Common myeloid progenitor, CD34-positive (primary cell): ENCODE measurements around the gene CDO1. TPM values are rescaled to one million over a fixed set of nuclear protein-coding genes. Genes with fewer than 3 reads are reported as not detected.

Experiments
- CTCF ChIA-PET: fragments of 350-600 bp; sonication (Branson Sonifier 250); formaldehyde crosslinking; loops from one replicate; lab custom pipeline; 2021; ENCODE audit warnings: antibody characterized with exemption; lab: Charles Lee
- POLR2A ChIA-PET: fragments of 350-600 bp; sonication (Branson Sonifier 250); formaldehyde crosslinking; loops from one replicate; lab custom pipeline; 2021; ENCODE audit warnings: antibody characterized with exemption; lab: Charles Lee
- DNase-seq, 3 donors: peaks; one replicate each; pipeline versions ENCODE4 v3.0.0 to v3.0.0-alpha.2; 2013
- H3K27ac ChIP-seq, 2 experiments: 1 replicate in 1 of 2; 2 replicates in 1 of 2; pipeline ENCODE4 v1.7.0; 2013; ENCODE audit warnings: inconsistent platforms in 2 of 2, low read length in 2 of 2, mild to moderate bottlenecking in 2 of 2, low read depth in 1 of 2, moderate library complexity in 1 of 2; ENCODE audit not compliant: severe bottlenecking in 2 of 2, insufficient read depth in 1 of 2, poor library complexity in 1 of 2
- H3K27me3 ChIP-seq, 5 experiments: replicated peaks in 2 of 5; 1 replicate in 3 of 5; 2 replicates in 2 of 5; pipeline versions ENCODE4 v1.6.1 to v1.7.0; 2013; ENCODE audit warnings: low read length in 4 of 5, mild to moderate bottlenecking in 2 of 5, moderate library complexity in 2 of 5, inconsistent platforms in 1 of 5; ENCODE audit not compliant: insufficient read depth in 5 of 5, control insufficient read depth in 4 of 5
- H3K36me3 ChIP-seq, 4 experiments: 1 replicate in 2 of 4; 2 replicates in 2 of 4; pipeline versions ENCODE4 v1.6.1 to v1.7.0; 2013; ENCODE audit warnings: low read length in 3 of 4, control low read depth in 1 of 4, mild to moderate bottlenecking in 1 of 4; ENCODE audit not compliant: control insufficient read depth in 4 of 4, insufficient read depth in 4 of 4
- H3K4me1 ChIP-seq, 4 experiments: 1 replicate in 3 of 4; 2 replicates in 1 of 4; pipeline versions ENCODE4 v1.6.1 to v1.7.1; 2013; ENCODE audit warnings: low read length in 3 of 4, mild to moderate bottlenecking in 3 of 4, control low read depth in 1 of 4, inconsistent platforms in 1 of 4, moderate library complexity in 1 of 4; ENCODE audit not compliant: control insufficient read depth in 4 of 4, insufficient read depth in 4 of 4; ENCODE audit errors: control extremely low read depth in 1 of 4
- H3K4me3 ChIP-seq, 7 experiments: 1 replicate in 4 of 7; 2 replicates in 3 of 7; pipeline versions ENCODE4 v1.5.1 to v1.7.0; 2013; ENCODE audit warnings: mild to moderate bottlenecking in 7 of 7, low read length in 6 of 7, moderate library complexity in 6 of 7, inconsistent platforms in 2 of 7, low read depth in 2 of 7, control low read depth in 1 of 7; ENCODE audit not compliant: insufficient read depth in 4 of 7, control insufficient read depth in 1 of 7; ENCODE audit errors: extremely low read depth in 1 of 7
- H3K9me3 ChIP-seq, 5 experiments: 1 replicate in 4 of 5; 2 replicates in 1 of 5; pipeline versions ENCODE4 v1.6.1 to v1.7.1; 2013; ENCODE audit warnings: low read length in 4 of 5, mild to moderate bottlenecking in 2 of 5, inconsistent platforms in 1 of 5, low read depth in 1 of 5, moderate library complexity in 1 of 5; ENCODE audit not compliant: control insufficient read depth in 4 of 5, insufficient read depth in 2 of 5; ENCODE audit errors: control extremely low read depth in 1 of 5
- WGBS: methylation state at CpG from one replicate; pipeline ENCODE4 v1.1.5; 2013; ENCODE audit not compliant: insufficient coverage; 5-methylcytosine and 5-hydroxymethylcytosine counted together
- polyA plus RNA-seq: library from polyadenylated mRNA; unstranded; fragments of 120-200 nt; gene quantifications from one replicate; pipeline ENCODE4 v1.2.1, GENCODE V29; 2013

Gene CDO1
- 0.34 TPM for polyA plus RNA-seq

DNA sequence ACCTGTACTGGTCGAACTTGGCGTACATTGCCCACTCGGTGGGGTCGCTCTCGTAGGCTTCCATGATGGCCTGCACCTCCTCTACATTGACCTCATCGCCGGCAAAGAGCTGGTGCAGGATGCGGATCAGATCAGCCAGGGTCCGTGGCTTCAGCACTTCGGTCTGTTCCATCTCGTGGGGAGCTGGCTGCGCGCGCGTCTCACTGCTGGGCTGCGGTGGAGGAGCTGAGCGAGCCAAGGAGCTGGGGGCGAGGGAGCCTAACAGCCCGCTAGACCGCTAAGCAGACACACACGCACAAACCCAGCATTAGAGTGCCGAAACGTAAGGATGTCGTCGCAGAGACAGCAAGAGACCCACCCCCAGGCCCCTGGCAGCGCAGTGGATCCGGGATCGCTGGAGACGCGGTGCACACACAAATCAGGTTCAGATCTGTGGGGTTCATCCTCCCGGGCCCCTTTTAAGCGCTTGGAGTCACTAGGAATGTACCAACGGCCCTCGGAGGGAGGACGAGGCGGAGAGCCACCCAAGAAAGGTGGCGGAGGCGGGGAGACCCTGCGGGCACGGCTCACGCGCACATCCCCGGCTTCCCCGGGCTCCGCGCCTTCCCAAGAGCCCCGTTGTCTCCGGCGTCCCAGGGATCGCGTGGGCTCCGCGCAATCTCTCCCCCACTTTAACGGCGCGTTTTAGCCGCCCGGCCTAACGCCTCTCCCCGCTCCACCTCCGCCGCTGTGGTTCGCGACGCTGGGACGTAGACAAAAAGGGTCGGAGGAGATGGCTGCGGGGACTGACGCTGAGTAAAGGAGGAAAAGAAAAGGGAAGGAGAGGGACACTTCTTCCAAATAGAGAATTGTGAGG is at the start of gene CDO1:
Gene CDO1 (minus strand): TSS at position 434 of the 856 bp plus-strand sequence. CDS start 262 bp downstream, at position 172.
- Histone ChIP-seq H3K9me3 (peaks cover 0 to 3% (median 0%) of the 10 kb centered on the region in 5 experiments), H3K4me3 (peak within 1 kb of the TSS; percentile 16 to 77 (median 66)), H3K27me3 (peaks cover 18 to 69% (median 38%) of the 10 kb centered on the region in 5 experiments), H3K27ac (no peak within 1 kb of the TSS), H3K36me3 (no peaks in the 10 kb centered on the region), H3K4me1 (peaks cover 0 to 19% (median 15%) of the 10 kb centered on the region in 4 experiments)
- CTCF ChIA-PET: interaction anchor here (1.8 kb wide), 1 partner anchor 8 kb away, joined by 5 read pairs; no protein-coding TSS in a partner anchor
- 1% methylated on average over 43 of the region's 69 CpGs for WGBS
- peak; percentile 38 to 85 (median 80) for DNase-seq
- POLR2A ChIA-PET: no interaction called here

DNA sequence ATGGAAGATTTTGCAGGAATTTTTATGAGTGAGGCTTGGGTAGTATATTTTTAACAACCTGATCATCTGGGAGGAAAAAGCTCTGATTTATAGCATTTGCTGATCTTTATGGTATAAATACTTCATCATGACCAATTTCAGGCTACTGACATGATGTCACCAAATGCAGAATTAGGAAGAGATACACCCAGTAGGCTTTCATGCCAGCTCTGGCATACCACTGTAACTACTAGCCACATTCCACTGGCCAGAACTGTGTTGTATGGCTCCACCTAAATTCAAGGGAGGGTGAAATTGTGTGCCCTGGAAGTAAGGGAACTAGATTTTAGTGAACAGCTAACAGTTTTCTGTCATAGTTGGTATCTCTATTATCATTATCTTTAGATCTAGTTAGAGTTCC is 42.9 kb upstream of the CDO1 start:
- Histone ChIP-seq H3K27ac (no peak overlapping the region), H3K9me3 (peaks cover 0 to 7% (median 0%) of the 10 kb centered on the region in 5 experiments), H3K36me3 (peaks cover 0 to 2% (median under 1%) of the 10 kb centered on the region in 4 experiments), H3K4me1 (peaks cover 0 to 5% (median 0%) of the 10 kb centered on the region in 4 experiments), H3K27me3 (no peaks in the 10 kb centered on the region), H3K4me3 (no peak overlapping the region)
- no peak for DNase-seq
- ChIA-PET POLR2A (no interaction called here), CTCF (interaction anchor here (0.9 to 1.2 kb wide), 3 partner anchors 9 to 16 kb away, joined by 3 to 5 read pairs (median 4); no protein-coding TSS in a partner anchor)

DNA sequence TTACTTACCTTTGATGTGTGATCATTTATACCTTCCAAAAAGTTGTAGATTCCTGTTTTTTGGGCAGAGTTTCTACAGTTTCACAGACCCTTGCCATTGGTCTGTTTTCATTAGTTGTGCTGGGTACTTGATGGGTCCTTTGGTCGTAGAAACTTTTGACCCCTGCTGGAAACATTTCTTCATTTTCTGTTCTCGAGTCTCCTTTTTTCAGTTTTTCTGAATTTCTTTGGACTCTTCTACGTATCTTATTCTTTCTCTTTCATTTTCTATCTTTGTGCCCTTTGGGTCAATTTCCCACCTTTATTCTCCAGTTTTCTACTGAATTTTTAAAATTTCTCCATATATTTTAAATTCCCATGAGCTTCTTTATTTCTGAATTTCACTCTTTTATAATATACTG is 41.9 kb upstream of the CDO1 start:
- 90% methylated on average over 3 of the region's 3 CpGs for WGBS
- H3K27me3 ChIP-seq: no peaks in the 10 kb centered on the region
- POLR2A ChIA-PET: no interaction called here
- H3K27ac ChIP-seq: no peak overlapping the region
- peaks cover 0 to 7% (median 3%) of the 10 kb centered on the region in 4 experiments for H3K36me3 ChIP-seq
- H3K4me3 ChIP-seq: no peak overlapping the region
- CTCF ChIA-PET: no interaction called here
- H3K4me1 ChIP-seq: peaks cover 0 to 5% (median 0%) of the 10 kb centered on the region in 4 experiments
- peaks cover 0 to 7% (median 2%) of the 10 kb centered on the region in 5 experiments for H3K9me3 ChIP-seq
- DNase-seq: no peak

DNA sequence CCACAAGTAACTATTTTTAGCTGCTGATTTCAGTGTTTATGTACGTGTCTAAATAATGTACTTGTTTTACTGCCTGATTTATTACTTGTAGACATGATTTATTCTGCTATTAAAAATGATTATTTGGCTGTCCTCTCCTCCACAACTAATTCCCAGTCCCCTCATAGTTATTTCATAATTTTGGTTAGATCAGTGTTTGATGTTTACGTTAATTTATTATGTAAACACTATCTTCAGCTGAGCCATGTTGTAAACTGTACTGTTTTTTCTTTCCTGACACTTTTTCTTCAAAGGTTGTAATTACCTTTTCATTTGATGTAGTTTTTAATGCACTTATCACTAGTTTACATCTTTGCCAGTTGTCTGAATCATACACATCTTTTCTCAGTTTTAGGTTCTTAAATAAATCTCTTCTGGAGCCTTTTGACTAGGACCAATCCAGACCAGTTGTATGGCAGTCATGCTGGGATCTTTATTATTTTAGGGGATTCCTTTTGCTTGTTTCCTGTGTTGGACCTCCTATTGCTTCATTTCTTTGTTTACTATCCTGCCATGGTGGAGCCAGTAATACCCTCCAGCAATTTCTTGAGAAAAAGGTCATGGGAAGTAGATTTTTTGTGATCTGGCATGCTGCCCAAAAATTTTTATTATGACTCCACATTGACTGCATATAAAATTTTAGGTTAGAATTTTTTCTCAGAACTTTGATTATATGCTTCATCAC is 41.3 kb upstream of the CDO1 start:
- POLR2A ChIA-PET: no interaction called here
- peaks cover 0 to 7% (median 3%) of the 10 kb centered on the region in 4 experiments for H3K36me3 ChIP-seq
- CTCF ChIA-PET: no interaction called here
- H3K9me3 ChIP-seq: peaks cover 0 to 9% (median 2%) of the 10 kb centered on the region in 5 experiments
- peak in 1 of 3 donors; percentile 10 for DNase-seq
- no CpG with 5 or more reads among the region's 2 CpGs for WGBS
- no peaks in the 10 kb centered on the region for H3K27me3 ChIP-seq
- H3K4me1 ChIP-seq: peaks cover 0 to 5% (median 0%) of the 10 kb centered on the region in 4 experiments
- H3K27ac ChIP-seq: no peak overlapping the region
- H3K4me3 ChIP-seq: no peak overlapping the region

DNA sequence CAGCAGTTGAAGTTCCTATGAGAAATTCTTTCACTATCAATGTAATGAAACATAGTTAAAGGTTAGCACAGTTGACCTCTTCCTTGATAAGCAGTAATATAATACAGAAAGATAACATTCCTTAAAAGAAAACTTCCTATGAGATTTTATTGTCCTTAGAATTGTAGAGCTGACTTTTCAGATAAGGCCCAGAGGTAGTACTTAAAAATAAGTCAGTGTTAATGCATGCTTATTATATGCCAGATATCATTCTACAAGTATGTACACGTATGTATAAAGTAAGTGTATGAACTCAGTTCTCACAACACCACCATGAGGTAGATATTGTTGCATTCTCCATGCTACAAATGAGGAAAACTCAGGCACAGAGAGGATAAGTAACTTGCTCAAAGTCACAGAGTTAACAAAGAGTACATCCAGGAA is 40.6 kb upstream of the CDO1 start:
- no peak overlapping the region for H3K27ac ChIP-seq
- DNase-seq: no peak
- WGBS: no CpG with 5 or more reads among the region's 1 CpG
- H3K9me3 ChIP-seq: peaks cover 0 to 9% (median 2%) of the 10 kb centered on the region in 5 experiments
- POLR2A ChIA-PET: no interaction called here
- H3K36me3 ChIP-seq: peaks cover 0 to 7% (median 2%) of the 10 kb centered on the region in 4 experiments
- peaks cover 0 to 5% (median 0%) of the 10 kb centered on the region in 4 experiments for H3K4me1 ChIP-seq
- no peak overlapping the region for H3K4me3 ChIP-seq
- no peaks in the 10 kb centered on the region for H3K27me3 ChIP-seq
- CTCF ChIA-PET: no interaction called here

DNA sequence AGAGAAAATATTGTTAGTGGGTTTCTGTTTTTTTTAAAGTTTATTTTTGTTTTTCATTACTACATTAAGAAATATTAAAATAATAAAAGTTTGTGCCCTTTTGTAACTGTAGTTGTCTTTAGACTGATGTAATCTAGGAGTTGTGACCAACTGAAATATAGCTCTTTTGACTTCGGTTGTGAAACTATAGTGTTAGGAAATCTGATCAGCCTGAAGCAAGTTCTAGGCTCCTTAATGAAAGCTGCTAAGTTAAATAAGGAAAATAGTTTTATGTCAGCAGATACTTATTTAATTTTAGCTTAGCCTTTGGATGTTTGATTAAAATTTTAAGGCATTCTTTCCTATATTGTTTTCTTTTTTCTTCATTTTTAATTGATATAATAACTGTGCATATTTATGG is 39.5 kb upstream of the CDO1 start:
- Histone ChIP-seq H3K9me3 (peaks cover 0 to 9% (median 2%) of the 10 kb centered on the region in 5 experiments), H3K36me3 (peaks cover 0 to 7% (median 2%) of the 10 kb centered on the region in 4 experiments), H3K27me3 (no peaks in the 10 kb centered on the region), H3K4me3 (no peak overlapping the region), H3K27ac (no peak overlapping the region), H3K4me1 (peaks cover 0 to 5% (median 0%) of the 10 kb centered on the region in 4 experiments)
- ChIA-PET POLR2A (no interaction called here), CTCF (no interaction called here)
- no peak for DNase-seq
- WGBS: 88% methylated on average over 1 of the region's 1 CpG
